SK-MEL-5 (cell line): ENCODE results near the gene AMH. TPM values are rescaled to one million over a fixed set of nuclear protein-coding genes. Genes with fewer than 3 reads are reported as not detected.
"Not testable (repeated sequence)": the region's sequence is repeated elsewhere in the genome, so short reads cannot be mapped to it uniquely, and the experiment has no call there.

Experiments
- DNase-seq: peaks from one replicate; pipeline ENCODE4 v3.0.0-alpha.2; 2016; ENCODE audit warnings: low read depth, low spot score
- in situ Hi-C: cut with HindIII; loops from 2 replicates; pipeline ENCODE4 v1.10.0; 2016; ENCODE audit warnings: low sequenced_read_pairs, high pct_unique_total_duplicates, low pct_unique_long_range_greater_than_20kb
- total RNA-seq: library from RNA; depleted of rRNA; stranded (reverse); fragments of >200 nt; shearing (Covaris generic); gene quantifications from 2 replicates; pipeline ENCODE4 v1.2.3, GENCODE V29; 2014

Gene AMH
- total RNA-seq, 1 experiment from 2014 or later, result 1.5 TPM

GRCh38 chr19:2273356-2274184, 24.4 kb downstream of the AMH start:
- in situ Hi-C loops, result no loop called here
- DNase-seq, result peak; percentile 78

DNA sequence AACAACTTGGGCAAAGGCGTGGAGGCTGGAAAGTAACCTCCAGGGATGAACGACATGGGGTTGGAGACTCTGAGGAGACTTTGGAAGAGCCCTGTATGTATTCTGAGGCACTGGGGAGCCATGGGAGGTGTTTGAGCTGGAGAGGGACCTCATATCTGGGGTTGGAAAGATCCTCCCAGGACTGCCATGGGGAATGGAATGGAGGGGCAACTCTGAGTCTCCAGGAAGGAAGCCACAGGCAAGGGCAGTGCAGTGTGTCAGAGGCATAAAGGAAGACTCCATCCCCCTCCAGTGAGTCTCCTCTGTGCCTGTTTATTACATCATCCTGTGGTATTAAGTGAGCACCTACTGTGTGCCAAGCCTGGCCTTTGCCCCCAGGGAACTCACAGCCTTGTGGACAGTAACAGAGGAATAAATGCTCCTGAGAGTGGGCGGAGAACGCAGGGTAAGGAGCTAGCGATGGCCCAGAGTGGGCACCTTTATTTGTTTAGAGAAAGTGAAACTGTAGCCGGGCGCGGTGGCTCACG, 25.1 kb downstream of the AMH start:
- in situ Hi-C loops, result no loop called here
- no peak for DNase-seq

GRCh38 chr19:2274931-2275535, 25.9 kb downstream of the AMH start:
- peak; percentile 72 for DNase-seq
- in situ Hi-C loops, result no loop called here

DNA sequence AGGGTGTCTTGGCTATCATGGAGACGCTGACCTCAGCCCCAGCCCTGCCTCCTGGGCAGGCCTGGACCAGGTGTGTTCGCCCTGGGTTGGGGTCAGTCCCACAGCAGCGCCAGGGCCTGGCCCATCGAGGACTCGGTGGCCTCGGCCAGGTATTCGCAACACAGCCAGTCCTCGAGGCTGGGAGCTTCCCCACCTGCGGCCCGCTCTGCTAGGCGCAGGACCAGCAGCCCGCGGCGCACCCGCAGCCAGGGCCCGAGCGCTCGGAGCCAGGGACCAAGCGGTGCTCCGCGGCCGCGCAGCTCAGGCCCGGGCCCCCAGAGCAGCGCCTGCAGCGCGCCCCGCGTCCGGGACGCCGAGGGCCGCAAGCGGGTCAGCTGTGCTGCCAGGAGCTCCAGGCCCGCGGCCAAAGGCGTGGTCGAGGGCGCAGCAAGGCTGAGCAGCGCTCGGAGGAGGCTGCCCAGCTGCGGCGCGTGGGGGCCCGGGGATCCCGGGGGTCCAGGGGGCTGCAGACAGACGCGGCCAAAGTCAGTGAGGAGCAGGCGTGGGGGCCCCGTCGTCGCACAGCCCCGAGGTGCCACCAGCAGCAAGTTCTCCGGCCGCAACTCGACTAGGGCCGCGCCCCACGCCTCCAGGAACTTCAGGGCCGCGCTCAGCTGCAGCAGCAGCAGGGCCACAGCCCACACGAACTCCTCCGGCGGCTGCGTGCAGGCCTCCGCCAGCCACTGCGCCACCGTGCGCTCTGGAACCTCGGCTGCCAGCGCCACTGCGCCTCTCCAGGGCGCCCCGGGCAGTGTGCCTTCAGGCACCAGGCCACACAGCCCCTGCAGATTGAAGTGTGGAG, 26.7 kb downstream of the AMH start:
- in situ Hi-C loops, result no loop called here
- no peak for DNase-seq

GRCh38 chr19:2276429-2276986, 27.4 kb downstream of the AMH start:
- no peak for DNase-seq
- in situ Hi-C loops, result no loop called here

GRCh38 chr19:2277138-2277537, 28.0 kb downstream of the AMH start:
- no peak for DNase-seq
- in situ Hi-C loops, result no loop called here

DNA sequence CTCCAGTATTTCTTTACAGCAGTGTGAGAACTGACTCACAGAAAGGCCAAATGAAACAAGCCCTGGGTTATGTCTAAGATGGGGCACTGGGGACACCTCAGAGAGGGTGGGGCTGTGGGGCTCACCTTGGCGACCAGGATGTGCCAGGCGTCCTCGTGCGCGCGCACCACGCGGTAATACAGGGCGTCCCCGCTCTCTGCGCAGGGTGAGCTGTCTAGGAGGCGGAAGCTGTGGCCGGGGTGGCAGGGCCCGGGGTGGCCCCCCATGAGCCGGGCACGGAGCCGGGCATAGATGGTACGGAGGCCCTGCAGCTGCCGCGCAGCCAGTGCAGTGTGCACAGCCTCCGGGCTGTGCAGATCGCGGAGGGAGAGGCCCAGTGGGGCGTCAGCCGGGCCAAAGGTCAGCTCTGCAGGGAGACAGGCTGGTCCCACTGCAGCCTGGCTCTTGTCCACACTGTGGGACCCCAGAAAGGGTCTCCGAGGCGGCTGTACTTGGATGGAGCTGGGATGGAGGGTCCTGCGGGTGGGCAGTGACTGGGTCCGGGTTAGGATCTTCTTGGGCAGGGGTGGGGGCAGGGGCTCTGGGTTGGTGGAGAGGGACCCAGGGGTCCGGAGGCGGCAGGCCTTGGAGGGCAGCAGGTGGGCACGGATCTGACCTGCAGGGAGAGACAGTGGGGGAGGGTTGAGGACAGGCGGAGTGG, 29.5 kb downstream of the AMH start:
- in situ Hi-C loops, result no loop called here
- DNase-seq, result no peak

GRCh38 chr19:2280633-2281264, 31.6 kb downstream of the AMH start:
- DNase-seq, result no peak
- in situ Hi-C loops, result no loop called here

DNA sequence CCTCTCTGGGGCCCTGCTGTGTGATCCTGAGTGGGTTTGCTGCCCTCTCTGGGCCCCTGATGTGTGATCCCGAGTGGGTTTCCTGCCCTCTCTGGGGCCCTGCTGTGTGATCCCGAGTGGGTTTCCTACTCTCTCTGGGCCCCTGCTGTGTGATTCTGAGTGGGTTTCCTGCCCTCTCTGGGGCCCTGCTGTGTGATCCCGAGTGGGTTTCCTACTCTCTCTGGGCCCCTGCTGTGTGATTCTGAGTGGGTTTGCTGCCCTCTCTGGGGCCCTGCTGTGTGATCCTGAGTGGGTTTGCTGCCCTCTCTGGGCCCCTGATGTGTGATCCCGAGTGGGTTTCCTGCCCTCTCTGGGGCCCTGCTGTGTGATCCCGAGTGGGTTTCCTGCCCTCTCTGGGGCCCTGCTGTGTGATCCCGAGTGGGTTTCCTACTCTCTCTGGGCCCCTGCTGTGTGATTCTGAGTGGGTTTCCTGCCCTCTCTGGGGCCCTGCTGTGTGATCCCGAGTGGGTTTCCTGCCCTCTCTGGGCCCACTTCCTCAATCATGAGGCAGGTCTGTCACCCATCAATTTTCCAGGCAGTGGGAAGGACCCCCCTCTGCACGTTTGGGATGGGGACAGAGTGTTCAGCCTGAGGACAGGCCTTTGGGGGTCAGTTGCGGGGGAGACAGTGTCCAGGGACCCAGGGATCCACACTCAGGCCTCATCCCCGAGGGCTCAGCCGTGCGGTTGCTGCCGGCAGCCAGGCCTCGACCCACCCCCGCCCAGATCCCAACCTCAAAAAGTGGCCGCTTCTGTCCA, 32.3 kb downstream of the AMH start:
- in situ Hi-C loops, result not testable (repeated sequence)

GRCh38 chr19:2282062-2282861, 33.1 kb downstream of the AMH start, which contains the start of gene PEAK3:
Gene PEAK3, minus strand, starts transcription at chr19:2282175. Its CDS starts 1,244 bp downstream, at chr19:2280931.
- in situ Hi-C loops, result no loop called here
- no peak for DNase-seq

More for the DNA sequence above, 32.3 kb downstream of the AMH start:
- not testable (repeated sequence) for DNase-seq

GRCh38 chr19:2282862-2283237, 33.7 kb downstream of the AMH start:
- in situ Hi-C loops, result no loop called here
- DNase-seq, result no peak

DNA sequence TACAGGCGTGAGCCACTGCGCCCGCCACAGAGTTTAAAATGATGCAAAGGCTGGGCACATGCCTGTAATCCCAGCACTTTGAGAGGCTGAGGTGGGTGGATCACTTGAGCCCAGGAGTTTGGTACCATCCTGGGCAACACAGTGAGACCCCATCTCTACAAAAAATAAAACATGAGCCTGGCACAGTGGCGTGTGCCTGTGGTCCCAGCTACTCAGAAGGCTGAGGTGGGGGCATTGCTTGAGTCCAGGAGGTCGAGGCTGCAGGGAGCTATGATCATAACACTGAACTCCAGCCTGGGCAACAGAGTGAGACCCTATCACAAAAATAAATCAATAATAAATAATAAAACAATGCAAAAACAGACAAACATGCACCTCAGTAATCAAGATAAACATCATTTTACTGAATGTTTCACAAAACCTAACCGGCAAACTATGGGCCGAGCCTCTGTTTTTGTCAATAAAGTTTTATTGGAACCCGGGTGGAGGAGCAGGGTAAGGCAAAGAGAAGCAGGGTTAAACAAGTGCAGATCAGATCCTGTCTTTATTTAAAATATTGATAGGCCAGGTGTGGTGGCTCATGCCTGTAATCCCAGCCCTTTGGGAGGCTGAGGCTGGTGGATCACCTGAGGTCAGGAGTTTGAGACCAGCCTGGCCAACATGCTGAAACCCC, 34.8 kb downstream of the AMH start:
- in situ Hi-C loops, result no loop called here
- no peak for DNase-seq

- no peak for DNase-seq
- in situ Hi-C loops, result no loop called here
Observed at GRCh38 chr19:2286402-2287140, 37.4 kb downstream of the AMH start.

DNA sequence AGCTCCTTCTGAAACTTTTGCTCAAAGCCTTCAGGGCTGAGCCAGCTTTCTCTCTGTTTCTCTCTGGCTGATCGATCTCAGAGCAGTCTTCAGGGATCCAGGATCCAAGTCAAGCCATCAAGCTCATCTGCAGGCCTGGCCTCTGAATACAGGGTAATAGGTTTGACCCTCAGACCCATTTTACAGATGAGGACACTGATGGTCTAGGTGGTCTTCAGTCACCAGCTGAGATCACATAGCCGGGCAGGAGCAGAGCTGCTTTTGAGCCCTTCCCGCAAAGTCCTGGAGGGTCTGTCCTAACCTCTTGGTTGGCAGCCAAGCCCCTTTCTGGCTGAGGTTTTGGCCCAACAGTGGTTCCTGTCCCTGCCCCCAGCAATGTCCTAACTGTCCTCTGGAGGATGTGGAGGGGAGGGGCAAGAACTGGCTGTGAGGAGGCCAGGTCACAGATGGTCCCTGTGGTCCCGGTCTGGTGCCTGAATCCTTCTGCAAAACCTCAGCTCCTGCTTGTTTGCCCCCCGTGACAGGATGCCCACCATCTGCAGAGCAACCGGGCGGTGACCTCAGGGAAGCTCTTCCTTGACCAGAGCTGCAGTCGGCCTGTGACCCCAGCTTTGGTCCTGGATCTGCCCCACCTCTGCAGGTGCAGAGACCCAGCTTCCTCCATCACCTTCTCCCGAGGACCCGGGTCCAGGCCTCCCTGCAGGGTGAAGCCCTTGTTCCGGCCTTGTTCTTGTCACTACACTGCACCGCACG, 38.6 kb downstream of the AMH start:
- DNase-seq, result no peak
- in situ Hi-C loops, result no loop called here
